Activated CD4-positive, alpha-beta T cell treated with anti-CD3 and anti-CD28 coated beads, Interleukin-2, amount 50 U/mL, for 4 hours (primary cell): ENCODE measurements around the gene ZCCHC24.
"Not testable (repeated sequence)": the region's sequence is repeated elsewhere in the genome, so short reads cannot be mapped to it uniquely, and the experiment has no call there.

Experiments
- DNase-seq, 2 experiments: peaks; one replicate each; pipeline ENCODE4 v3.0.0-alpha.2; 2020

The ZCCHC24 gene

GRCh38 chr10:79471776-79472175 lies 26.4 kb upstream of the ZCCHC24 start:
- DNase-seq = no peak

DNA sequence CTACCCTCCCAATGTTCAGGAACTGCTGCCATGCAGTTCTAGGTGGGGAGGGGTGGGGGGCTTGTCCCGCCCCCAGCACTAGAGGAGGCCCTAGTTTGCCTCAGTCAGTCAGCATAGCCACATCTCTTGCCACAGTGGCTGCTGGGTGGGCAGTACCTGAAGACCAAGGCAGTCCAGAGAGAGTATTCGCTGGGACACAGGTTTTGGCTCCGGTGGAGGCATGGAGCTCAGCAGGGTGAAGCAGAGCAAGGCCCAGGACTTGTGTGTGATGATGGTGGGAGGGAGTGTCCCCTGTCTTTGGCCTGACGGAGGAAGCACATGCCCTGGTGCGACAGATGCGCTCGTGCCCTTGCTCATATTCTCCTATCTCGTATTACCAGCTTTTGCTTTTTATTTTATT lies 24.7 kb upstream of the ZCCHC24 start:
- DNase-seq = no peak

DNA sequence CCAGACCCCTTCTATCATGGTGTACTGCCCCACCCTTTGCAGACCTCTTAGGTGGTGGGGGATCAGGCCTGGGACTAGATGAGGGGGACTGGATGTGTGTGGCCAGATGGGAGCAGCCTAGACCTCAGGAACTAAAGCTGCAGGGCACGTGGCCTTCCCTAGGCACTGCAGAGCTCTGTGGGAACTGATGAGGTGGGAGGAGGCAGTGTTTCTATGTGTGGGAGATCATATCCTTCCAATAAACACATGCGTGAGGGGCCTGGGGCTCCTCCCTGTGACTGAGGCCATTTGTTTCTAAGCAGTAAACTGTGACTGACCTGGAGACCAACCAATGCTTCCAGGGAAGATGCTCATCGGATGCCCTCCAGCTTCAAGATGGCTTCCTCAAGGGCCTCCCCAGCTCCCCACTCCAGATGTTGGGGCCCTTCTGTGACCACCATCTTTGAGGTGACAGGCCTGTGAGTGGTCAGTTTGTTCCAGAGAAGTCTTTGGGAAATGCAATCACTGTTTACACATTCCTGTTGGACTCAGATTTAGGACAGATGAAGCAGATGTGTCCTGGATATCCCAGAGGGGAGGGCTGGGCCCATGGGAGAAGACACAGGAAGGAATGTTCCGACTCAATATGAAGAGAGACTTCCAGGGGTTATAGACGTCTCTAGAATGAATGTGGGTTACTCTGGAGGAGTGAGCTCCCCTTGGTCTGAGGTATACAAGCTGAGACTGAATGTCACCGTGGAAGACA lies 23.6 kb upstream of the ZCCHC24 start:
- no peak for DNase-seq

- no peak for DNase-seq
Observed at GRCh38 chr10:79468015-79468560, 22.7 kb upstream of the ZCCHC24 start.

GRCh38 chr10:79465341-79465740 lies 19.9 kb upstream of the ZCCHC24 start:
- no peak for DNase-seq

DNA sequence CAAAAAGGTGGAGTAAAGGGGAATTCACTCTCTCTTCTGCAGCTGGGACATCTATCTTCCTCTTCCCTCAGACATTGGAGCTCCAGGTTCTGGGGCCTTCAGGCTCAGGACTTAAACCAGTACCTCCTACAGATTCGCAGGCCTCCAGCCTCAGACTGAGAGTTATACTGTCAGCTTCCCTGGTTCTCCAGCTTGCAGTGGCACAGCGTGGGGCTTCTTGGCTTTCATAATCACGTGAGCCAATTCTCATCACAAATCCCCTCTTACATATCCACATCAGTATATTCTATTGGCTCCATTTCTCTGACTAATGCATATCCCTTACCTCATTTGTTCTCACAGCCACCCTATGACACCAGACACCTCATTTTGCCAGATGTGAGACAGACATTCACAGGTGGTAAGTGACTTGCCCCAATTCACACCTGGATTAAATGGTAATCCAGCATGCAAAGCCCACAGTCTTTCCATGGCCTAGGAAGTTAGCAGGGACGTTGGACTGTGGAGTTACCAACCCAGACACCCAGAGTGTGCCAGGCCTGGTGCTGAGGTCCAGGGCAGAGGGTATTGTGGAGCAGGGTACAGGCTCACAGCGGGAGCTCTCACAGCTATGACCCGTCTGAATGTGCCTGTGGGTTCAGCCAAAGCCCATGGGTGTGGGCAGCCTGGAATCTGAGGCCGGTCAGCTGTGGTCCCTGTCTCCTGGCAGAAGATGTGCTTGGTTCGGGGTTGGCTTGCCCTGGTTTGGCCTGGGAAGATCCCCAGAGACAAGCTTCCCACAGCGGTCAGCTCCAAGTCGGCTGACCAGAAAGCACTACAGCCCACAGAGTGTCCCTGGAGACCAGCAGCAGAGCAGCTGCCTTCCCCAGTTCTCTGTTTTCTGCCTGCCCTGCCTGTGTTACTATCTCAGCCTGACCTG lies 18.4 kb upstream of the ZCCHC24 start:
- no peak for DNase-seq

DNA sequence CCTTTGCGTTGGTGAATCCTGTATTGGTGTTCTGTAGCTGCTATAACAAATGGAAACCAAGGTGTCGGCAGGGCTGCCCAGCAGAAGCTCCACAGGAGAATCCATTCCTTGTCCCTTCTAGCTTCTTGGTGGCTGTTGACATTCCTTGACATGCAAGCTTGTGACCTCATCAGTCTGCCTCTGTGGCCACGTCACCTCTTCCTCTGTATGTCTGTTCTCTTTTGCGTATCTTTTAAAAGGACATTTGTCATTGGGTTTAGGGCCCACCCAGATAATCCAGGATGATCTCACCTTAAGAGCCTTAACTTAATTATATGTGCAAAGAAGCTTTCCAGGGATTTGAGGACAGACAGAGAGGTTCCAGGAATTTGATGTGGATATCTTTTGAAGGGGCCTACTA lies 15.3 kb upstream of the ZCCHC24 start:
- no peak for DNase-seq

DNA sequence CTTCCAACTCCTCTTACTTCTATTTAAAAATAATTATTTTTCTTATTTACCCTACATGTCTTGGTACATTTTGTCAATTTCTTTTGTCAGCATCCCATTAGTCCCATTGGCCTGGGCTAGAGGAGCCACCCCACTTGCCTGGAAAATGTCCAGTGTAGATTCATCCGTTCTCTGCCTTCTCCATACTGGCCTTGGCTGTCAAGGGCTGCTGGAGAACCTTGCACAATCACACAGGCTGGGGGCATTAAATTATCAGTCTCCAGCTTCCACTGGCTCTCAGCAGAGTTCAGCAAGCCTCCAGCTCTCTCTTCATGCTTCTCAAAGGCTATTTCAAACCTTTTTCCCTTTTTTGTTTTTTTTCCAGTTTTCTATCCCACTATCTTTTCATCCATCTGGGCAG lies 13.8 kb upstream of the ZCCHC24 start:
- DNase-seq = no peak

- DNase-seq = no peak
Observed at GRCh38 chr10:79458483-79458882, 13.1 kb upstream of the ZCCHC24 start.

DNA sequence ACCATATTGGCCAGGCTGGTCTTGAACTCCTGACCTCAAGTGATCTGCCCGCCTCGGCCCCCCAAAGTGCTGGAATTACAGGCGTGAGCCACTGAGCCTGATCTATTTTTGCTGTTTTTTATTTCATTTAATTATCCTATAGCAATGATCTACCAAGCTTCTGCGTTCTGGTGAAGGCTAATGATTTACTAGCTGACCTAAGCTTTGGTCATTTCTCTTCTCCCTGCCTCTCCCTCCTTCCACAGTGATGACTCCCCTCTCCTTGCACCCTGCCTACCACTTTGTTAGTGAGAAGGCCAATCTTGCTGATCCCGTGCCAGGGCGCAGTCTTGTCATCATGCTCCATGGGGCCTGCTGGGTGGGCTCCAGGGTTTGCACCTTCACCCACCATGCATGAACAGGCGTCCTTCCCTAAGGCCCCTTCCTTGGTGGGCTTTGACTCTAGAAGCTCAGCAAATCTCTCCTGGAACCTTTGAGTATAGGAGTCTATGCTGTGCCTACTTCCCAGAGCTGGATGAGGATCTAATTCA lies 11.9 kb upstream of the ZCCHC24 start:
- no peak for DNase-seq

DNA sequence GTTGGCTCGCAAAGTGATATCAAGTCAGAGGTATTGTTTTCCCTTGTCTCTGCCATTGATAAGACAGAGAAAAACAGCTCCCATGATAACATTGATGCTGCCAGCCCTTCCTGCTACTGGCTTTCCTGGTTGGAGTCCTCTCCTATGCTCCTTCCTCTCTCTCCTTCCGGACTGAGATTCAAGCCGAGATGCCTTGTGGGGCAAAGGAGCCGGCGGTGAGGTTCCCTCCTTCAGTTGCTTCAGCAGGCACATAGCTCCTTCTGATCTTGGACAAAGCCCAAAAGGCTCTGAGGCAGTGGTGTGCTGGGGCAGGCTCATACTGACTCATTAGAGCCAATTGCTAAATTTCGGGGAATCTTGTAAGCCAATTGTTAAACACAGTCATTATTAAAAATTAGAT lies 8.8 kb upstream of the ZCCHC24 start:
- no peak for DNase-seq

DNA sequence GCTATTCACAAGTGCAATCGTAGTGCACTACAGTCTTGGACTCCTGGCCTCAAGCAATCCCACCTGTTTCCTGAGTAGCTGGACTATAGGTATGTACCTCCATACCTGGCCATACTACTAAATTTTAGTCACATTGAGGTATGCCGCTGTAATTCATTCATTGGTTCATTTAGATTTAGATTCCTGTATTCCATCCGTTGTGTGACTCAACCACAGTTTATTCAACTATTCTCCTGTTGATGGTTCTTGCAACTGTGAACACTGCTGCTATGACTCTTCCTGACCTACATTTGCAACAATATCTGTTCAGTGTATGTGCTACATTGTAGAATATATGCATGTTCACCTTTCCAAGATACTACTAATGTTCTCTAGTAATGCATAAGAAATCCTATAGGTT lies 8.0 kb upstream of the ZCCHC24 start:
- DNase-seq = no peak

DNA sequence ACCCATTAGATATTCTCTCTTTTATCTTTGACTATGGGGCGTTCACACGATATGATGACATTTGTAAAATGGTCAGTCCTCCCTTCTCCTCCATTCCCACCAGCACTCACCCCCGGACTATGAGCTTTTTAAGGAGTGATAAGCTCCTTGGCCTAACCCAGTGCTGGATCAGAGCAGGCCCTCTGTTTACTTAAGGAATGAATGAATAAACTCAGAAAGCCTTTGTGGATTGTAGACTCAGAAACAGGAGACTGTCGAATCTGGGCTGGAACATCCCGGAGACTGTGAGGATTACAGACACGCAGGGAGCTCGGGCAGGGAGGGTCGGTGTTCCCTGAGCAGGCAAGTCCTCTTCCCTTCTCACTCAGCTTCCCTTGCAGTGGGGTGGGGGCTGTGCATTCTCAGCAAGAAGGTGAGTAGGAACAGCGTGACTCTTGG lies 6.8 kb upstream of the ZCCHC24 start:
- no peak for DNase-seq

DNA sequence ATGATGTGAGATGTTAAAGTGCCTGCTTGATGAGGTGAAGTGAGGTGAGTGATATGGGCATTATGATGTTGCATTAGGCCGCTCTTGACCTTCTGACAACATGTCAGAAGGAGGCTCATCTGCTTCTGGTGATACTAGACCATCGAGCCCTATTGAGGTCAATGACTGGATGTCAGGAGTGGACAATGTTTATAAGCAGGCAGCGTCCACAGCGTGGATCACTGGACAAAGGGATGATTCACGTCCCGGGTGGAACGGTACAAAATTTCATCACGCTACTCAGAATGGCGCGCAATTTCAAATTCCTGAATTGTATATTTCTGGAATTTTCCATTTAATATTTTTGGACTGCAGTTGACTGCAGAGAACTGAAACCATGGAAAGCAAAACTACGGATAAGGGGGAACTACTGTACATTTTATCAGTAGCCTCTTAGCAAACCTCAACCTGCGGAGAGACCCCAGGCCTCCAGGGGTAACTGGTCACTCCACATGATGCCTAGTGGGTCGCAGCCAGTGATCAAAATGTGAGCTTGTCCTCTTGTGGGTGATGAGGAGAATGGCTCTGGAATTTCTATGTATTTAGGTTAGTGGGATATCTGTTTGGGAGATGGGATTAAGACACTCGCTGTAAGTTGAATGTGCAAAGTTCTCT lies 5.7 kb upstream of the ZCCHC24 start:
- no peak for DNase-seq

- DNase-seq = no peak
Observed at GRCh38 chr10:79449181-79450146, 4.0 kb upstream of the ZCCHC24 start.

GRCh38 chr10:79448732-79449049 lies 3.3 kb upstream of the ZCCHC24 start:
- no peak for DNase-seq

GRCh38 chr10:79447911-79448731 lies 2.7 kb upstream of the ZCCHC24 start:
- no peak for DNase-seq

DNA sequence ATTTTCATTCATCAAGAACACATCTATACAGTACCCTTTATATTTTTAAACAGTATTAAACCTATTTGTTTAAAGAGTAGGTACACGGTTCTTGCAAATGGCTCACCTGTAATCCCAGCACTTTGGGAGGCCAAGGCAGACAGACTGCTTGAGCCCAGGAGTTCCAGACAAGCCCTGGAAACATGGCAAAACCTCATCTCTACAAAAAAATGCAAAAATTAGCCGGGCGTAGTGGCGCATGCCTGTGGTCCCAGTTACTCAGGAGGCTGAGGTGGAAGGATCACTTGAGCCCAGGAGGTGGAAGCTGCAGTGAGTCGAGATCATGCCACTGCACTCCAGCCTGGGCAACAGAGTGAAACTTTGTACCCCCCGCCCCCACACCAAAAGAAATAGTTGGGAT lies 1.8 kb upstream of the ZCCHC24 start:
- DNase-seq = not testable (repeated sequence)

- DNase-seq = no peak
Observed at GRCh38 chr10:79446758-79447084, 1.3 kb upstream of the ZCCHC24 start.

DNA sequence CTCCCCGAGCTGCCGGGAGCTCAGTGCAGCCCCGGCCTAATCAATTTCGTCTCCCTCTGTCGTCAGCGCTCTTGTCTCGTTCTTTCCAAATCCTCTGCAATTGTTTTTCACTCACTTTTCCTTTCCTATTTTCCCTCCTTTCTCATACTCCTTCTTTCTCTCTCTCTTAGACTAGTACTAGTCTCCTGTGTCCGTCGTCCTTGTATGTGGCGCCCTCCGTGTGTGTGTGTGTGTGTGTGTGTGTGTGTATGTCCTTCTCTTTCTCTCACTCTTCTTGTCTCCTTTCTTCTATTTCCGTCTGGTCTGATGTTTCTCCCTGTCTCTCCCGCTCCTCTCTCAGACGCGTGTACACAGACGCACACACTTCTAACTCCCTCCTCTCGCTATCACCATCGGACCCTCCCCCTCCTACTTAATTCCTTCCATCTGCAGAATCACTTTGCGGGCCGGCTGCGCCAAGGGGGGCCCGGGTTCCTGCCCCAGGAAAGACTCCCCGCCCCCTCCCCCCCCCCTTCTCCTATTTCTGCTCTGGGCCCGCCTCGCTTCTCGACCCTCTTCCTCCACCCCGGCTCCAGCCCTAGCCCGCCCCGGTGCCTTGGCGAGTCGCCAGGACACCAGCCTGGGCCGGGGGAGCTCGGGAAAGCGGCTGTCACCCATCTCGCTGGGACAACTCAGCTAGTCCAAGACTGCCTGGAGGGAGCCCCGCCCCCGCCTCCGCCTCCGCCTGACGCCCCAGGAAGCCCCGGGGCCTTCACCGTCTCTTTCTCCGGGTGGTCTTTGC lies 743 bp upstream of the ZCCHC24 start:
- no peak for DNase-seq
